Activated CD4-positive, alpha-beta T cell treated with anti-CD3 and anti-CD28 coated beads, Interleukin-2, amount 50 U/mL, for 48 hours (primary cell): ENCODE data around the gene DOK7.

Experiments used
- DNase-seq, 2 experiments: peaks; one replicate each; pipeline ENCODE4 v3.0.0-alpha.2; 2020

The DOK7 gene

GRCh38 chr4:3427706-3428446, 35.2 kb upstream of the DOK7 start:
- DNase-seq = no peak

- no peak for DNase-seq
These were observed 33.5 kb upstream of the DOK7 start for GRCh38 chr4:3429651-3430050.

- DNase-seq = no peak
These were observed 32.6 kb upstream of the DOK7 start for GRCh38 chr4:3430524-3430923.

- no peak for DNase-seq
These were observed 31.6 kb upstream of the DOK7 start for GRCh38 chr4:3431446-3431993.

GRCh38 chr4:3432381-3432790, 30.7 kb upstream of the DOK7 start:
- no peak for DNase-seq

- no peak for DNase-seq
These were observed 29.8 kb upstream of the DOK7 start for GRCh38 chr4:3433138-3433869.

GRCh38 chr4:3434881-3435685, 28.0 kb upstream of the DOK7 start:
- no peak for DNase-seq

- no peak for DNase-seq
These were observed 27.5 kb upstream of the DOK7 start for GRCh38 chr4:3435686-3435956.

- no peak for DNase-seq
These were observed 26.9 kb upstream of the DOK7 start for GRCh38 chr4:3436048-3436797.

- DNase-seq = peak; percentile 30 to 40
These were observed 26.1 kb upstream of the DOK7 start for GRCh38 chr4:3436798-3437581.

- DNase-seq = no peak
These were observed 25.5 kb upstream of the DOK7 start for GRCh38 chr4:3437582-3437936.

GRCh38 chr4:3437998-3438846, 24.9 kb upstream of the DOK7 start:
- DNase-seq = no peak

GRCh38 chr4:3438847-3439180, 24.3 kb upstream of the DOK7 start:
- no peak for DNase-seq

GRCh38 chr4:3439391-3439790, 23.7 kb upstream of the DOK7 start:
- DNase-seq = no peak

GRCh38 chr4:3440011-3440410, 23.1 kb upstream of the DOK7 start:
- no peak for DNase-seq

GRCh38 chr4:3440979-3441500, 22.1 kb upstream of the DOK7 start:
- no peak for DNase-seq

- DNase-seq = no peak
These were observed 21.3 kb upstream of the DOK7 start, which contains the start of gene HGFAC for GRCh38 chr4:3441501-3442459. TSS of gene HGFAC (plus strand) at chr4:3441968. CDS start at chr4:3442002, 34 bp downstream.

- no peak for DNase-seq
These were observed 20.6 kb upstream of the DOK7 start for GRCh38 chr4:3442460-3442958.

GRCh38 chr4:3442959-3443749, 20.0 kb upstream of the DOK7 start:
- peak; percentile 68 to 70 for DNase-seq
